Measurements from ENCODE around the gene LRGUK.

LRGUK gene

GRCh38 chr7:134184767-134185166, 57.6 kb downstream of the LRGUK start:
- Histone ChIP-seq H2AFZ (ENCODE audit: low read length) (no peak overlapping the region), H3K18ac (ENCODE audit: low read length) (no peak overlapping the region), H2BK5ac (ENCODE audit: low read length) (no peak overlapping the region), H3K14ac (ENCODE audit: low read length) (no peak overlapping the region), H4K8ac (ENCODE audit: low read depth, low read length) (no peak overlapping the region), H4K91ac (ENCODE audit: low read depth, low read length, poor library complexity) (no peak overlapping the region), H2BK120ac (ENCODE audit: low read depth, low read length) (no peak overlapping the region), H3K23ac (ENCODE audit: low read depth, low read length, poor library complexity) (no peak overlapping the region), H3K4ac (ENCODE audit: low read length) (no peak overlapping the region), H3K9me3 (replicated peaks in 1 of 2; ENCODE audit: control insufficient read depth in 2 of 2, insufficient read depth in 1 of 2, low read depth in 1 of 2, low read length in 2 of 2) (no peaks in the 10 kb centered on the region), H3K4me3 (ENCODE audit: low read length in 2 of 2) (no peak overlapping the region), H3K36me3 (replicated peaks in 1 of 2; ENCODE audit: control insufficient read depth in 2 of 2, insufficient read depth in 2 of 2, low read length in 2 of 2) (no peaks in the 10 kb centered on the region), H2AK5ac (ENCODE audit: low read depth, low read length) (no peak overlapping the region), H3K4me1 (ENCODE audit: control insufficient read depth in 2 of 2, insufficient read depth in 1 of 2, low read depth in 1 of 2, low read length in 2 of 2) (peaks cover 0 to 2% of the 10 kb centered on the region in 2 donors), H3K27me3 (ENCODE audit: control insufficient read depth in 3 of 3, insufficient read depth in 3 of 3, low read depth in 1 of 3, low read length in 3 of 3) (no peaks in the 10 kb centered on the region), H3K4me2 (ENCODE audit: insufficient read depth, low read length, poor library complexity, severe bottlenecking) (no peak overlapping the region), H2BK15ac (ENCODE audit: low read length) (no peak overlapping the region), H3K79me1 (ENCODE audit: low read depth, low read length) (no peaks in the 10 kb centered on the region), H3K27ac (replicated peaks; ENCODE audit: low read length) (no peak overlapping the region), H2BK12ac (ENCODE audit: low read length) (no peak overlapping the region), H3K9ac (ENCODE audit: low read depth, low read length, poor library complexity) (no peak overlapping the region)
- no CpG with 5 or more reads among the region's 3 CpGs for WGBS, 2 donors (ENCODE audit: extremely low coverage in 2 of 2, insufficient read length in 2 of 2, insufficient replicate concordance in 1 of 2)
- DNase-seq (ENCODE audit: low spot score) = no peak

- Histone ChIP-seq H3K4me3 (ENCODE audit: low read length in 2 of 2) (no peak overlapping the region), H3K27ac (replicated peaks; ENCODE audit: low read length) (no peak overlapping the region), H2BK5ac (ENCODE audit: low read length) (no peak overlapping the region), H3K27me3 (ENCODE audit: control insufficient read depth in 3 of 3, insufficient read depth in 3 of 3, low read depth in 1 of 3, low read length in 3 of 3) (no peaks in the 10 kb centered on the region), H2BK120ac (ENCODE audit: low read depth, low read length) (no peak overlapping the region), H3K4me2 (ENCODE audit: insufficient read depth, low read length, poor library complexity, severe bottlenecking) (no peak overlapping the region), H3K9me3 (replicated peaks in 1 of 2; ENCODE audit: control insufficient read depth in 2 of 2, insufficient read depth in 1 of 2, low read depth in 1 of 2, low read length in 2 of 2) (no peaks in the 10 kb centered on the region), H4K8ac (ENCODE audit: low read depth, low read length) (no peak overlapping the region), H2AFZ (ENCODE audit: low read length) (no peak overlapping the region), H3K4ac (ENCODE audit: low read length) (no peak overlapping the region), H3K36me3 (replicated peaks in 1 of 2; ENCODE audit: control insufficient read depth in 2 of 2, insufficient read depth in 2 of 2, low read length in 2 of 2) (no peaks in the 10 kb centered on the region), H3K23ac (ENCODE audit: low read depth, low read length, poor library complexity) (no peak overlapping the region), H4K91ac (ENCODE audit: low read depth, low read length, poor library complexity) (no peak overlapping the region), H3K4me1 (ENCODE audit: control insufficient read depth in 2 of 2, insufficient read depth in 1 of 2, low read depth in 1 of 2, low read length in 2 of 2) (peaks cover 0 to 2% of the 10 kb centered on the region in 2 donors), H2BK12ac (ENCODE audit: low read length) (no peak overlapping the region), H2BK15ac (ENCODE audit: low read length) (no peak overlapping the region), H3K9ac (ENCODE audit: low read depth, low read length, poor library complexity) (no peak overlapping the region), H2AK5ac (ENCODE audit: low read depth, low read length) (no peak overlapping the region), H3K79me1 (ENCODE audit: low read depth, low read length) (no peaks in the 10 kb centered on the region), H3K18ac (ENCODE audit: low read length) (no peak overlapping the region), H3K14ac (ENCODE audit: low read length) (no peak overlapping the region)
- DNase-seq (ENCODE audit: low spot score) = no peak
- WGBS, 2 donors (ENCODE audit: extremely low coverage in 2 of 2, insufficient read length in 2 of 2, insufficient replicate concordance in 1 of 2) = no CpG with 5 or more reads among the region's 3 CpGs
Measured at GRCh38 chr7:134186027-134186426, 58.9 kb downstream of the LRGUK start.

- H3K9ac ChIP-seq (ENCODE audit: low read depth, low read length, poor library complexity) = no peak overlapping the region
- no peak overlapping the region for H3K27ac ChIP-seq (replicated peaks; ENCODE audit: low read length)
- no peak for DNase-seq (ENCODE audit: low spot score)
- WGBS, 2 donors (ENCODE audit: extremely low coverage in 2 of 2, insufficient read length in 2 of 2, insufficient replicate concordance in 1 of 2) = no CpG with 5 or more reads among the region's 2 CpGs
- no peak overlapping the region for H2BK12ac ChIP-seq (ENCODE audit: low read length)
- H3K4me3 ChIP-seq (ENCODE audit: low read length in 2 of 2) = no peak overlapping the region
- no peaks in the 10 kb centered on the region for H3K79me1 ChIP-seq (ENCODE audit: low read depth, low read length)
- no peaks in the 10 kb centered on the region for H3K9me3 ChIP-seq (replicated peaks in 1 of 2; ENCODE audit: control insufficient read depth in 2 of 2, insufficient read depth in 1 of 2, low read depth in 1 of 2, low read length in 2 of 2)
- no peak overlapping the region for H2AFZ ChIP-seq (ENCODE audit: low read length)
- H3K27me3 ChIP-seq (ENCODE audit: control insufficient read depth in 3 of 3, insufficient read depth in 3 of 3, low read depth in 1 of 3, low read length in 3 of 3) = no peaks in the 10 kb centered on the region
- H2AK5ac ChIP-seq (ENCODE audit: low read depth, low read length) = no peak overlapping the region
- H3K18ac ChIP-seq (ENCODE audit: low read length) = no peak overlapping the region
- no peak overlapping the region for H2BK15ac ChIP-seq (ENCODE audit: low read length)
- H3K23ac ChIP-seq (ENCODE audit: low read depth, low read length, poor library complexity) = no peak overlapping the region
- no peak overlapping the region for H3K14ac ChIP-seq (ENCODE audit: low read length)
- no peak overlapping the region for H2BK5ac ChIP-seq (ENCODE audit: low read length)
- H4K8ac ChIP-seq (ENCODE audit: low read depth, low read length) = no peak overlapping the region
- no peak overlapping the region for H3K4ac ChIP-seq (ENCODE audit: low read length)
- H2BK120ac ChIP-seq (ENCODE audit: low read depth, low read length) = no peak overlapping the region
- H3K4me2 ChIP-seq (ENCODE audit: insufficient read depth, low read length, poor library complexity, severe bottlenecking) = no peak overlapping the region
- H3K4me1 ChIP-seq (ENCODE audit: control insufficient read depth in 2 of 2, insufficient read depth in 1 of 2, low read depth in 1 of 2, low read length in 2 of 2) = peaks cover 0 to 2% of the 10 kb centered on the region in 2 donors
- H3K36me3 ChIP-seq (replicated peaks in 1 of 2; ENCODE audit: control insufficient read depth in 2 of 2, insufficient read depth in 2 of 2, low read length in 2 of 2) = no peaks in the 10 kb centered on the region
- H4K91ac ChIP-seq (ENCODE audit: low read depth, low read length, poor library complexity) = no peak overlapping the region
Measured at GRCh38 chr7:134186801-134187200, 59.7 kb downstream of the LRGUK start.

GRCh38 chr7:134187893-134188292, 60.8 kb downstream of the LRGUK start:
- H3K27me3 ChIP-seq (ENCODE audit: control insufficient read depth in 3 of 3, insufficient read depth in 3 of 3, low read depth in 1 of 3, low read length in 3 of 3) = no peaks in the 10 kb centered on the region
- no peak overlapping the region for H3K18ac ChIP-seq (ENCODE audit: low read length)
- no peaks in the 10 kb centered on the region for H3K79me1 ChIP-seq (ENCODE audit: low read depth, low read length)
- no peak for DNase-seq (ENCODE audit: low spot score)
- no peak overlapping the region for H3K4ac ChIP-seq (ENCODE audit: low read length)
- no peaks in the 10 kb centered on the region for H3K9me3 ChIP-seq (replicated peaks in 1 of 2; ENCODE audit: control insufficient read depth in 2 of 2, insufficient read depth in 1 of 2, low read depth in 1 of 2, low read length in 2 of 2)
- H2BK15ac ChIP-seq (ENCODE audit: low read length) = no peak overlapping the region
- no peak overlapping the region for H2BK12ac ChIP-seq (ENCODE audit: low read length)
- no peak overlapping the region for H3K4me2 ChIP-seq (ENCODE audit: insufficient read depth, low read length, poor library complexity, severe bottlenecking)
- no peak overlapping the region for H4K8ac ChIP-seq (ENCODE audit: low read depth, low read length)
- H2AFZ ChIP-seq (ENCODE audit: low read length) = no peak overlapping the region
- H2BK5ac ChIP-seq (ENCODE audit: low read length) = no peak overlapping the region
- H3K23ac ChIP-seq (ENCODE audit: low read depth, low read length, poor library complexity) = no peak overlapping the region
- no peaks in the 10 kb centered on the region for H3K36me3 ChIP-seq (replicated peaks in 1 of 2; ENCODE audit: control insufficient read depth in 2 of 2, insufficient read depth in 2 of 2, low read length in 2 of 2)
- no peak overlapping the region for H4K91ac ChIP-seq (ENCODE audit: low read depth, low read length, poor library complexity)
- WGBS, 2 donors (ENCODE audit: extremely low coverage in 2 of 2, insufficient read length in 2 of 2, insufficient replicate concordance in 1 of 2) = no CpG with 5 or more reads among the region's 1 CpG
- H3K9ac ChIP-seq (ENCODE audit: low read depth, low read length, poor library complexity) = no peak overlapping the region
- H2AK5ac ChIP-seq (ENCODE audit: low read depth, low read length) = no peak overlapping the region
- peaks cover 0 to 2% of the 10 kb centered on the region in 2 donors for H3K4me1 ChIP-seq (ENCODE audit: control insufficient read depth in 2 of 2, insufficient read depth in 1 of 2, low read depth in 1 of 2, low read length in 2 of 2)
- no peak overlapping the region for H3K27ac ChIP-seq (replicated peaks; ENCODE audit: low read length)
- no peak overlapping the region for H3K4me3 ChIP-seq (ENCODE audit: low read length in 2 of 2)
- no peak overlapping the region for H2BK120ac ChIP-seq (ENCODE audit: low read depth, low read length)
- no peak overlapping the region for H3K14ac ChIP-seq (ENCODE audit: low read length)

Data from neuronal stem cell (in vitro differentiated cells).